GM19438 (cell line): ENCODE data around the gene LRMDA.

Experiments
- ATAC-seq: cut with Tn5 transposase; IDR thresholded peaks from one replicate; pipeline ENCODE4 v1.9.1; 2021; ENCODE audit warnings: low read depth; ENCODE audit not compliant: unreplicated experiment

The LRMDA gene

DNA sequence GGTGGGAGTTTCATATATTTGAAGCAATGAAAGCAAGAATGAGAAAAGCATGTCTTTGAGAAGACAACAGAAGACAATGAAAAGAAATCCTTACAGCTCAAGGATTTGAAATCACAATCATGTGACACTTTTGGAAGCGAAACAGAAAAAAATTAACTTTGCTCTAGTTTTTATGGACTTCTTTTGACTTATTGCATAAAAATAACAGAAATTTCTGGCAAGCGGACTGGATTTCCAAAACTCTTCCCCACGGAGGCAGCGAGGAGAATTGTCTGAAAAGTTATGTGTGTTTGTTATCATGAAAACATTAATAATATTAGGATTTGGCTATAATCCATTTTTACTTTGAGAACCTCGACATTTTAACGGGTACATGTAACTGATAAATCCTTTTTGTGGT is 223.3 kb downstream of the LRMDA start:
- ATAC-seq: no peak

DNA sequence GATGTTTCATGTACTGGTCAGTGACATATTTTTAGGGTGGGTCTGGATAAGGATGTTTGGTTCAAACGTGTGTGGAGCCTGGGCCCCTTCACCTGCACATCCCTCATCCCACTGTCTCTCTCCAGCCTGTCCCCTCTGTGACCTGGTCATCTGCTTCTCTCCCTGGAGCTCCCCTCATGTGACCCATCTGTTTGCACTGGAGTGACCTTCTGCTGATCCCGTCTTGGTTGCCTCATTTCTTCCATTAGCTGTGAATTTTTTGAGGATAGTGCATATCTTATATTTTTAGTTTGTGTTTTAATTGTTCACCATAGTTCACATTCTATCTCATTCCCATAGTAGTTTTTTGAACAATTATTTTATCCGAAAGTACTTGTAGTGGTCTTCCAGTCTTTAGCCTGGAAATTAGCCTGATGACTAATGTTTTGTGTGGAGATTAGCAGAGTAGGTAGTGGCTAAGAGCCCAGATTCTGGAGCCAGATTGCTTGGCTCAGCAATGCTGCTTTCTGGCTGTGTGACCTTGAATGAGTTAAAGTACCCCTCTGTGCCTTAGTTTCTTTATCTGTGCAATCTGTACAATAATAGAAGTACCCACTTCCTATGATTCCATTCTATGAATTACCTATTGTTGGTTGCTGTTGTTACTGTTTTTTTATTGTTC is 224.5 kb downstream of the LRMDA start:
- no peak for ATAC-seq

GRCh38 chr10:75657351-75657750 is 225.9 kb downstream of the LRMDA start:
- no peak for ATAC-seq

DNA sequence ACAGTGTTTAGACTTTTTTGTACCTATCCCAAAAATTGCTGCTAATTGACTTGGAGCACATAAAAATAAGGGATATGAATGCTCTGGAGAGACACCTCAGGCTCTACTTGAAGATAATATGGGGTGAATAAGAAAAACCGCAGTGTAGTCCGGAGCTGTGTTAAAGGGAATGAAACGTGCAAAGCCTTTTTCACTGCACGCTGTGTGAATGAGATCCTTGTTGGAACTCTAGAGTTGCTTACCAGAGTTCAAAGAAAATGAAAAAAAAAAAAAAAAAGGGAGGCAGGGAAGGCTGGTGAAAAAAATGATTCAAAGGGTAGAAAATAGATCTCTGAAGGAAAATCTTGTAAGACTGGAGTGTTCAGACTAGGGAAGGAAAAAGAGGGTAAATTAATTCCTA is 226.6 kb downstream of the LRMDA start:
- no peak for ATAC-seq

- no peak for ATAC-seq
These were observed 227.1 kb downstream of the LRMDA start for GRCh38 chr10:75658496-75658895.

DNA sequence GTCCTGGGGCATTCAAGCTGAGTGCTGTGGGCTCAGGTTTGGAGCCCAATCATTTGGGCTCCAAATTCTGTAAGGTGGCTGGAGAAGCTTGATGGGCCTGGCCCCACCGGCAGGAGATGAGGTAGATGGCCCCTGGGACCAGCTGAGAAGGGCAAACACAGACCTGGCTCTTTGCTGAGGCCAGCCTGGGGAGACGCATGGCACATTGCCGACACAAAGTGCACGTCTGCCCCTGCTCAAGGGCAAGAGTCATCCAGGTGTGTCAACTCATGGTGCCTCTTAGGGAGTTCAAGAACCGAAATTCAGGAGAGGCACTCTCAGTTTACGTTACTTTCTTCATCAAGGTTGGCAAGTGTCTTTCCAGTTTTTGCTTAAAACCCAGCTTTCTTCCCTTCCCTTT is 227.5 kb downstream of the LRMDA start:
- no peak for ATAC-seq

GRCh38 chr10:75660823-75661222 is 229.4 kb downstream of the LRMDA start:
- ATAC-seq: no peak

DNA sequence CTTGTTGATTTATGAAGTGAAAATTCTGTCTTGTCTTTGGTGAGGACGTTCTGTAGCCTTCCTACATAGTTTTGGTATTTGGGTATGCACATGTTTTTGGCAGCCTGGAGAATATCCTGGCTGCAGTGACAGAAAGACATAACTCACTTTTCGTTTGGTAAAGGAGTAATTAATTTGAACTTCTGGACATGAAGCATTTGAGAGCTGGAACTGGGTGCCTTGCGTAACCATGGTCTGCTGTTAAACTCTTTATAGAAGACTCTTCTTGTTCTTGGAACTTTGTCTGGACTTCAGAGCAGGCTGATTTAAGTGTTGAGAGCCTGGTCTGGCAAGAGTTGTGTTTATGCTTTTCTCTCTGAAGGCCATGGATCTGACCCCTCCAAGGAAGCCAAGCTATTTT is 231.3 kb downstream of the LRMDA start:
- ATAC-seq: no peak

DNA sequence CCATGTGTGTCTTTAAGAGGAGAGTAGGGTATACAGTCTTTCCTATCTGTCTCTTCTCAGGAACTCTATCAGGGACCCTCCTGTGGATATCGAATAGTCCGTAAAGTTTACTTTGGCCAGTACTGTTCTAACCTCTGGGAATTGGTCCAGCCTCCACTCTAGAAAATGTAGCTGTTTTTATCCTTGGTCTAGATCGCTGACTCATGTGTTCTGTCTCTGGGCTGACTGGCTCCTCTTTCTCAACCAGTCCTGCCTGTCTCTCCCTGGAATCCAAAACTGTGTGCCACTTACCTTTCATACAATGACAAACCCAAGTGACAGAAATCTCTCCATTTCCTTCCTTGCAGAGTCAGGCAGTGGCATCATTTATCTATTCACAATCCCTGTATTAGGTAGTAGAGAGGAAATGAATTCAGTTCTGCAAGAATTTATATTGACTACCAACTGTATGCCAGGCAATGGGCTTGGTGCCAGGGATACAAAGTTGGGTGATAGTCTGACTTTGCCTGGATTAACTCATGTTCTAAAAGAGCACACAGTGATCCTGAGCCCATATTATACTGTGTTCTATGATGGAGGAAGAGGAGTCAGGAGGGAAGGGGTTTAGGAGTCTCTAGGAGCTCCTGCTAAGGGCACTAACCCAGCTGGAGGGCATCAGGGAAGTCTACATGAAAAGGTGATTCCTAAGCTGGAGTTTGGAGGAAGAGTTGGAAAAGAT is 232.7 kb downstream of the LRMDA start:
- ATAC-seq: no peak

- no peak for ATAC-seq
These were observed 233.5 kb downstream of the LRMDA start for GRCh38 chr10:75664968-75665367.

DNA sequence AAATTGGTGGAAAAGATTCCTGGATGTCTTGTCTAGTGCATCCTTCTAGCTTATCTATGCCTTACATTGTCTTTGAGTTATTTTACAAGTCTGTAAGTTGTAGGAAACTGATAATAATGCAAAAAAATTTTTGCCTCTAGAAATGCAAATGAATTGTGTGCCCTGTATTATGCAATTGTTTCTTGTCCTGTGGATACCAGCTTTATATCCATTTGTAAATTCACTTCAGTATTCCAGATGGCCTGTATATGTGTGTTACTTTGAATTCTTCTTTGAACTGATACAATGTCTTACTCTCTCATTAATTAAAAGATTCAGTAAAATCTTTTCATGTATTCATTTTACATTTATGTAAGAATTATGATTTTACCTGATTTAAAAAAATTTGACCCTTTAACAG is 234.3 kb downstream of the LRMDA start:
- ATAC-seq: no peak

GRCh38 chr10:75672111-75672671 is 240.8 kb downstream of the LRMDA start:
- ATAC-seq: no peak

GRCh38 chr10:75672842-75673241 is 241.4 kb downstream of the LRMDA start:
- no peak for ATAC-seq

DNA sequence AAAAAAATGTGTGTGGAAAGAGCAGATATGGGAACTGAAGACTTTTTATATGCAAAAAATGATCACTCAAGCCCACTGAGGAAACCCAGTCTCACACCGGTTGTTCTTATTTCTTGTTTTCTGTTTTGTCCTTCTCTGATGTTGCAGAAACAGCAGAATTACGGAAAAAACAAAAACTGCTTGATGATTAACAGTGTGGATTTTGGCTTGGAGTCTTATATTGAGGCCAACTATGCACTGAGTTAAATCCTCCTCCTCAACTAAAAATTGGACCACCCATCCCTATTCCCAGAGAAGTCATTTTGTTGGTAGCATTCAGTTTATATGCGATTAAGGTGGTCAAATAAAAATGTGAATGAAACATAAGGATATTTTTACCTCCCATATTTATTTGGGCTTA is 246.1 kb downstream of the LRMDA start:
- ATAC-seq: no peak

DNA sequence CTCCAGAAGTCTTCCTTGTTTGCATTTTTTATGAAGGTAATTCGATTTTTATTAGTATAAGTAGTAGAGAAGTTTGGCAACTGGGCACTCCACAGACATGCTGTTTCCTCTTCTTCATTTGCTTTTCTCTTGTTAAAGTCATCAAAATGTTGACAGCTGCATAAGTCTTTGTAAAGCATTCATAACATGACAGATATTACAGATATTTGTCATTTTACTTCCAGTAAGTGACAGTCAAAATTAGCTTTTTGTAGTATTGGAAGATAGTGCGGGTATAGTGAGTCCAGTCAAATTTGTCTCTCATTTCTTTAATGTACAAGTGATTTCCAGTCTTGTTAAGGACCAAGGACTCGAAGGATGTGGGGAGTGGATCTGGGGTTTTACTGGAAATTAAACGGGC is 247.1 kb downstream of the LRMDA start:
- ATAC-seq: no peak

- ATAC-seq: no peak
These were observed 248.1 kb downstream of the LRMDA start for GRCh38 chr10:75679536-75679935.

- no peak for ATAC-seq
These were observed 249.9 kb downstream of the LRMDA start for GRCh38 chr10:75681334-75681733.

- no peak for ATAC-seq
These were observed 251.5 kb downstream of the LRMDA start for GRCh38 chr10:75682649-75683557.

DNA sequence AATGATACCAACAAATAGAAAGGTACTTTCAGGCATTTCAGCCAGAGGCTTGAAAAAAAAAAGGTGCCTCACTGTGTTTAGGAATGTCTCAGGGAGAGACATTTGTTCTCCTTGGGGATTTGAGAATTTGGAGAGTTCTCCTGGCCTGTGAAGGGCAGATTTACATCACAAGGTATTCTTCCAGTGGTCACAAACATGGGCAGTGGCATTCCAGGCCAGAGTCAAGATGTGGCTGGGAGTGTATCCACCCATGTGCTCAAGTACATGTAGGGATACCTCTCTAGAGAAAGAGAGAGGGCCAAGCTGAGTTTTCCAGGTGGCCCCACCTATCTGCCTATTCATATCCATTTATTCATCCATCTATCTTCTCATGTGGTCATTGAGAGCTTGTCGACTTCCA is 253.8 kb downstream of the LRMDA start:
- no peak for ATAC-seq

- ATAC-seq: no peak
These were observed 257.3 kb downstream of the LRMDA start for GRCh38 chr10:75688506-75689300.
